GM12878 (cell line): ENCODE data around the gene SRMS. TPM values are rescaled to one million over a fixed set of nuclear protein-coding genes. Genes with fewer than 3 reads are reported as not detected.

Source experiments
- ATAC-seq: fragments of 200-7000 bp; cut with Tn5 transposase; 3 replicates; pipeline ENCODE4 v1.9.1; 2020; ENCODE audit warnings: mild to moderate bottlenecking, moderate library complexity
- BruUV-seq: library from RNA; stranded (reverse); fragments of 400-500 nt; replicated peaks from 2 replicates; lab custom pipeline; 2021; lab: Mats Ljungman, UMichigan
- CTCF ChIA-PET: fragments of 300-600 bp; sonication (Branson Sonifier 250); formaldehyde crosslinking; extraction: SDS; loops from one replicate; lab custom pipeline; 2021; ENCODE audit warnings: inconsistent platforms; lab: Yijun Ruan, JAX
- POLR2A ChIA-PET: fragments of 350-600 bp; formaldehyde crosslinking; extraction: SDS; loops from one replicate; lab custom pipeline; 2021; ENCODE audit warnings: inconsistent platforms; lab: Charles Lee
- RAD21 ChIA-PET: fragments of 300-600 bp; sonication (Branson Sonifier 250); formaldehyde crosslinking; loops from one replicate; lab custom pipeline; 2023; ENCODE audit warnings: antibody characterized with exemption; ENCODE audit not compliant: unreplicated experiment; lab: Charles Lee
- SMC1A ChIA-PET: fragments of 300-600 bp; sonication (Branson Sonifier 250); formaldehyde crosslinking; loops from one replicate; lab custom pipeline; 2023; ENCODE audit not compliant: unreplicated experiment, uncharacterized antibody; lab: Charles Lee
- DNase-seq: peaks from one replicate; pipeline ENCODE4 v3.0.0-alpha.2; 2011; ENCODE audit warnings: low read depth, low spot score
- FAIRE-seq: peaks from 3 replicates; lab custom pipeline; 2011; peaks lifted over from hg19 to GRCh38; lab: Jason Lieb, UNC
- H2AFZ ChIP-seq: 2 replicates; pipeline ENCODE4 v1.6.0; 2011; ENCODE audit warnings: low read depth, low read length, control low read depth; ENCODE audit not compliant: control insufficient read depth
- H3K27ac ChIP-seq: 2 replicates; pipeline ENCODE4 v1.5.1; 2011; ENCODE audit warnings: control low read depth; ENCODE audit not compliant: control insufficient read depth, insufficient read depth
- H3K27me3 ChIP-seq, 2 experiments: replicated peaks in 1 of 2; 2 replicates each; pipeline versions ENCODE4 v1.6.0 to v1.6.1; 2011; ENCODE audit warnings: low read length in 1 of 2; ENCODE audit not compliant: control insufficient read depth in 2 of 2, insufficient read depth in 2 of 2
- H3K36me3 ChIP-seq, 2 experiments: 2 replicates each; pipeline ENCODE4 v1.5.1; 2011; ENCODE audit warnings: low read length in 1 of 2; ENCODE audit not compliant: control insufficient read depth in 2 of 2, insufficient read depth in 2 of 2
- H3K4me1 ChIP-seq: 2 replicates; pipeline ENCODE4 v1.6.1; 2011; ENCODE audit warnings: mild to moderate bottlenecking, low read length, moderate library complexity, mixed read lengths; ENCODE audit not compliant: control insufficient read depth, insufficient read depth
- H3K4me2 ChIP-seq: 2 replicates; pipeline ENCODE4 v1.6.0; 2011; ENCODE audit warnings: control low read depth; ENCODE audit not compliant: control insufficient read depth, insufficient read depth
- H3K4me3 ChIP-seq: fragments of 200-600 bp; sonication (generic); 2 replicates; pipeline ENCODE4 v1.5.1; 2016
- H3K79me2 ChIP-seq: 2 replicates; pipeline ENCODE4 v1.6.0; 2011; ENCODE audit warnings: low read length; ENCODE audit not compliant: control insufficient read depth, insufficient read depth
- H3K9ac ChIP-seq: 2 replicates; pipeline ENCODE4 v1.8.0; 2011; ENCODE audit warnings: low read length, control low read depth, mixed read lengths; ENCODE audit not compliant: control insufficient read depth, insufficient read depth
- H3K9me3 ChIP-seq: replicated peaks from 3 replicates; pipeline ENCODE4 v1.5.1; 2011; ENCODE audit warnings: mild to moderate bottlenecking, low read length; ENCODE audit not compliant: control insufficient read depth, insufficient read depth
- H4K20me1 ChIP-seq: 2 replicates; pipeline ENCODE4 v1.6.0; 2011; ENCODE audit not compliant: control insufficient read depth, insufficient read depth
- E4F1 ChIP-seq: fragments of 450-650 bp; IDR thresholded peaks from 2 replicates; pipeline ENCODE4 v1.6.1; 2018; ENCODE audit warnings: borderline replicate concordance, mild to moderate bottlenecking; ENCODE audit not compliant: partially characterized antibody
- FOXK2 ChIP-seq: fragments of 450-650 bp; IDR thresholded peaks from 2 replicates; pipeline ENCODE4 v1.6.1; 2017; ENCODE audit warnings: mild to moderate bottlenecking, moderate library complexity
- WGBS: methylation state at CpG from one replicate; pipeline ENCODE4 v1.1.6; 2016; ENCODE audit warnings: low lambda C conversion rate; ENCODE audit not compliant: insufficient replicate concordance, insufficient coverage; ENCODE audit errors: missing lambda C conversion rate; 5-methylcytosine and 5-hydroxymethylcytosine counted together
- in situ Hi-C: fragments of 300-500 bp; cut with MboI; formaldehyde crosslinking; loops from 9 replicates; pipeline ENCODE4 v1.14.3; 2018; ENCODE audit warnings: mixed read lengths
- intact Hi-C: fragments of 100-400 bp; cut with micrococcal nuclease; formaldehyde crosslinking; loops from one replicate; pipeline ENCODE4 v1.14.2; 2022; ENCODE audit not compliant: unreplicated experiment
- polyA plus RNA-seq, 11 experiments: library from polyadenylated mRNA; depleted of rRNA in 4 of 11; unstranded in 6 of 11; stranded (reverse) in 5 of 11; fragments of >200 nt; fragmentation: Nextera tagmentation in 4 of 11; fragmentation: Illumina TruSeq in 1 of 11; extraction: Ambion mirVana in 4 of 11; extraction: Trizol in 1 of 11; gene quantifications; 1 replicate in 1 of 11; 2 replicates in 10 of 11; pipeline versions ENCODE4 v1.2.1 to v1.2.3, GENCODE V29; 2011 to 2016; ENCODE audit warnings: inconsistent platforms in 2 of 11, missing spikeins in 2 of 11, low read depth in 1 of 11
- total RNA-seq, 4 experiments: library from RNA; depleted of rRNA in 3 of 4; stranded (reverse); fragments of >200 nt in 3 of 4; fragmentation: Illumina TruSeq in 1 of 4; extraction: Trizol in 1 of 4; gene quantifications; 2 replicates each; pipeline versions ENCODE4 v1.2.1 to v1.2.3, GENCODE V29; 2013 to 2021
- TF ChIP-seq, protein P1 (sequence below): fragments of 450-650 bp; IDR thresholded peaks from 2 replicates; pipeline ENCODE4 v1.6.1; 2016; ENCODE audit warnings: mild to moderate bottlenecking

SRMS gene
- total and polyA plus RNA-seq, 10 of the 15 experiments (the other 5 are each of a cell fraction or from before 2014, with no cell fraction given), result not detected

DNA sequence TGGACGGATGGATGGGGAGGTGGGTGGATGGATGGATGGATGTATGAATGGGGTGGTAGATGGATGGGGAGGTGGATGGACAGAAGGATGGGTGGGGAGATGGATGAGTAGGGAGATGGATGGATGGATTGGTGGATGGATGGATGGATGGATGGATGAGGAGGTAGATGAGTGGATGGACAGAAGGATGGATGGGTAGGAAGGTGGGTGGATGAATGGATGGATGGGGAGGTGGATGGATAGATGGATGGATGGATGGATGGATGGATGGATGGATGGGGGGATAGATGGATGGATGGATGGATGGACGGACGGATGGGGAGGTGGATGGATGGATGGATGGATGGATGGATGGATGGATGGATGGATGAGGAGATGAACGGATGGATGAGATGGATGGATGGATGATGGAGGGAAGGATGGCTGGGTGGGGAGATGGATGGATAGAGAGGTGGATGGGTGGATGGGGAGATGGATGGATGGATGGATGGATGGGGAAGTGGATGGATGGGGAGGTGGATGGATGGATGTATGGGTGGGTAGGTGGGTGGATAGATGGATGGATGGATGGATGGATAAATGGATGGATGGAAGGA is 55.8 kb downstream of the SRMS start:
- Histone ChIP-seq H3K36me3 (no peaks in the 10 kb centered on the region), H3K27me3 (peaks cover 0 to 1% of the 10 kb centered on the region in 2 experiments; a peak in 1 of 4 replicates), H4K20me1 (no peaks in the 10 kb centered on the region), H2AFZ (no peak overlapping the region), H3K79me2 (no peaks in the 10 kb centered on the region), H3K4me2 (no peak overlapping the region), H3K9ac (no peak overlapping the region), H3K27ac (no peak overlapping the region), H3K4me1 (no peaks in the 10 kb centered on the region)
- no peak for FAIRE-seq
- SMC1A ChIA-PET, result no interaction called here
- WGBS, result 18% methylated on average over 2 of the region's 4 CpGs
- no TSS peak for BruUV-seq
- intact Hi-C loops, result no loop called here
- no peak for DNase-seq
- RAD21 ChIA-PET, result no interaction called here
- CTCF ChIA-PET, result no interaction called here
- in situ Hi-C loops, result no loop called here
- TF ChIP-seq, protein P1, sequence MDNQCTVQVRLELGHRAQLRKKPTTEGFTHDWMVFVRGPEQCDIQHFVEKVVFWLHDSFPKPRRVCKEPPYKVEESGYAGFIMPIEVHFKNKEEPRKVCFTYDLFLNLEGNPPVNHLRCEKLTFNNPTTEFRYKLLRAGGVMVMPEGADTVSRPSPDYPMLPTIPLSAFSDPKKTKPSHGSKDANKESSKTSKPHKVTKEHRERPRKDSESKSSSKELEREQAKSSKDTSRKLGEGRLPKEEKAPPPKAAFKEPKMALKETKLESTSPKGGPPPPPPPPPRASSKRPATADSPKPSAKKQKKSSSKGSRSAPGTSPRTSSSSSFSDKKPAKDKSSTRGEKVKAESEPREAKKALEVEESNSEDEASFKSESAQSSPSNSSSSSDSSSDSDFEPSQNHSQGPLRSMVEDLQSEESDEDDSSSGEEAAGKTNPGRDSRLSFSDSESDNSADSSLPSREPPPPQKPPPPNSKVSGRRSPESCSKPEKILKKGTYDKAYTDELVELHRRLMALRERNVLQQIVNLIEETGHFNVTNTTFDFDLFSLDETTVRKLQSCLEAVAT, result no peak
- TF ChIP-seq E4F1 (peak; percentile 50), FOXK2 (0 out of 2 replicates have a peak, but pooled peaks have one; percentile 19)
- TF ChIP-seq, all 136 proteins: peak for 2
- no peaks in the 10 kb centered on the region for H3K9me3 ChIP-seq
- no peak for ATAC-seq
- H3K4me3 ChIP-seq, result no peak overlapping the region
- POLR2A ChIA-PET, result no interaction called here
